ENCODE results near the gene PKN3.
A peak's percentile ranks its signal among the peaks of the same experiment; 100 is the strongest.

Gene PKN3

GRCh38 chr9:128702445-128702948, at the start of gene PKN3:
TSS of gene PKN3 (plus strand) at chr9:128702503. CDS start at chr9:128702916, 413 bp downstream.
- TF ChIP-seq, protein P1, sequence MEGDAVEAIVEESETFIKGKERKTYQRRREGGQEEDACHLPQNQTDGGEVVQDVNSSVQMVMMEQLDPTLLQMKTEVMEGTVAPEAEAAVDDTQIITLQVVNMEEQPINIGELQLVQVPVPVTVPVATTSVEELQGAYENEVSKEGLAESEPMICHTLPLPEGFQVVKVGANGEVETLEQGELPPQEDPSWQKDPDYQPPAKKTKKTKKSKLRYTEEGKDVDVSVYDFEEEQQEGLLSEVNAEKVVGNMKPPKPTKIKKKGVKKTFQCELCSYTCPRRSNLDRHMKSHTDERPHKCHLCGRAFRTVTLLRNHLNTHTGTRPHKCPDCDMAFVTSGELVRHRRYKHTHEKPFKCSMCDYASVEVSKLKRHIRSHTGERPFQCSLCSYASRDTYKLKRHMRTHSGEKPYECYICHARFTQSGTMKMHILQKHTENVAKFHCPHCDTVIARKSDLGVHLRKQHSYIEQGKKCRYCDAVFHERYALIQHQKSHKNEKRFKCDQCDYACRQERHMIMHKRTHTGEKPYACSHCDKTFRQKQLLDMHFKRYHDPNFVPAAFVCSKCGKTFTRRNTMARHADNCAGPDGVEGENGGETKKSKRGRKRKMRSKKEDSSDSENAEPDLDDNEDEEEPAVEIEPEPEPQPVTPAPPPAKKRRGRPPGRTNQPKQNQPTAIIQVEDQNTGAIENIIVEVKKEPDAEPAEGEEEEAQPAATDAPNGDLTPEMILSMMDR (IDR thresholded peaks at IDR 0.05), result peak; percentile 92

- TF ChIP-seq, protein P1 (IDR thresholded peaks at IDR 0.05), result no peak
These were observed 48.4 kb upstream of the PKN3 start for GRCh38 chr9:128653908-128654307.

DNA sequence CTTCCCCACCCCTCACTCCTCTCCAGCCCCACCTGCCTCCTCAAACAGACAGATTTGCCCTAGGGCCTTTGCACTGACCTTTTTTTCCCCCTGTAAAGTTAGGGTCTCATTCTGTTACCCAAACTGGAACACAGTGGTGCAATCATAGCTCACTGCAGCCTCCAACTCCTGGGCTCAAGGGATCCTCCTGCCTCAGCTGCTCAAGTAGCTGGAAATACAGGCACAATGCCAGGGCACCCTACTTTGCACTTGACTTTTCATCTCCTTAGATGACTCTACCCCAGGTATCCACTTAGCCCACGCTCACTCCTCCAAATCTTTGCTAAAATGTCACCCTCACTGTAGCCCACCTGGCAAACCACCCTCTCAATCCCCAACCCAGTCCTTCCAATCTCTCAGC, 47.8 kb upstream of the PKN3 start:
- TF ChIP-seq, protein P1 (IDR thresholded peaks at IDR 0.05), result no peak

- TF ChIP-seq, protein P1 (IDR thresholded peaks at IDR 0.05), result no peak
These were observed 45.6 kb upstream of the PKN3 start, which contains the start of gene DYNC2I2 for GRCh38 chr9:128656416-128657343. TSS of gene DYNC2I2 (minus strand) at chr9:128656847. CDS start at chr9:128656726, 121 bp downstream.

- TF ChIP-seq, protein P1 (IDR thresholded peaks at IDR 0.05), result no peak
These were observed 45.0 kb upstream of the PKN3 start for GRCh38 chr9:128657344-128657704.

- TF ChIP-seq, protein P1 (IDR thresholded peaks at IDR 0.05), result no peak
These were observed 44.5 kb upstream of the PKN3 start for GRCh38 chr9:128657796-128658195.

GRCh38 chr9:128669786-128670185, 32.5 kb upstream of the PKN3 start:
- TF ChIP-seq, protein P1 (IDR thresholded peaks at IDR 0.05), result no peak

Data from LNCAP (cell line).